Measurements from ENCODE around the gene INO80. TPM values are rescaled to one million over a fixed set of nuclear protein-coding genes. Genes with fewer than 3 reads are reported as not detected.

INO80 gene
- total RNA-seq, 1 experiment from 2014 or later = 33.8 TPM

- POLR2A ChIA-PET = interaction anchor here (1.1 to 2.0 kb wide), 2 partner anchors 8 to 10 kb away, joined by 5 read pairs; partner anchors contain the start of gene INO80
- Mint-ChIP-seq H3K4me1 (ENCODE audit: insufficient read depth, unreplicated experiment) (peaks cover 5% of the 10 kb centered on the region), H3K9me3 (ENCODE audit: unreplicated experiment) (no peaks in the 10 kb centered on the region), H3K4me3 (ENCODE audit: unreplicated experiment) (no peak overlapping the region), H3K27ac (ENCODE audit: low read depth, unreplicated experiment) (no peak overlapping the region), H3K27me3 (ENCODE audit: insufficient read depth, unreplicated experiment) (no peaks in the 10 kb centered on the region), H3K36me3 (ENCODE audit: insufficient read depth, unreplicated experiment) (peaks cover 29% of the 10 kb centered on the region)
- no TSS peak for BruUV-seq (replicated peaks)
- intact Hi-C loops (cut with micrococcal nuclease) = no loop called here
- DNase-seq (ENCODE audit: unreplicated experiment) = no peak
- no peak for TF ChIP-seq CTCF (IDR thresholded peaks at IDR 0.05; ENCODE audit: unreplicated experiment)
- CTCF ChIA-PET = interaction anchor here (0.6 kb wide), 1 partner anchor 196 kb away, joined by 4 read pairs; no protein-coding TSS in a partner anchor
Observed at GRCh38 chr15:41105348-41106334, 10.4 kb downstream of the INO80 start.

DNA sequence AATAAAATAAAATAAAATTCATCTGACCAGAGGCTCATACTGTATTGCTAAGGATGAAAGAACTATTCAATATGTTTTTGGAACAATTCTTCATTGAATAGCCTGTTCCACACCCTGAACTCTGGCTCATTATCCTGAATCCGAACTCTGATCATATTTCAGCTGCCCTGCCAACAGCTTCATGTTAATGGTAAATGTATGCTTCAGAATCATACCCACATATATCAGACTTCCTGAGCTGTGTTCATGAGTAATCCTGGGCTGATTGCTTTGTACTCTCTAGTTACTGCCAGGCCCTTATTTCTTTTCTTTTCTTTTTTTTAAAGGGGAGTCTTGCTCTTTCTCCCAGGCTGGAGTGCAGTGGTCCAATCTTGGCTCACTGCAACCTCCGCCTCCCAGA, 11.8 kb downstream of the INO80 start:
- Mint-ChIP-seq H3K4me3 (ENCODE audit: unreplicated experiment) (no peak overlapping the region), H3K9me3 (ENCODE audit: unreplicated experiment) (no peaks in the 10 kb centered on the region), H3K27ac (ENCODE audit: low read depth, unreplicated experiment) (no peak overlapping the region), H3K36me3 (ENCODE audit: insufficient read depth, unreplicated experiment) (peaks cover 36% of the 10 kb centered on the region), H3K27me3 (ENCODE audit: insufficient read depth, unreplicated experiment) (no peaks in the 10 kb centered on the region), H3K4me1 (ENCODE audit: insufficient read depth, unreplicated experiment) (peaks cover 5% of the 10 kb centered on the region)
- ChIA-PET POLR2A (no interaction called here), CTCF (interaction anchor here (1.5 kb wide), 1 partner anchor 11 kb away, joined by 3 read pairs; no protein-coding TSS in a partner anchor)
- no TSS peak for BruUV-seq (replicated peaks)
- intact Hi-C loops (cut with micrococcal nuclease) = no loop called here
- peak; percentile 18 for DNase-seq (ENCODE audit: unreplicated experiment)
- no peak for TF ChIP-seq CTCF (IDR thresholded peaks at IDR 0.05; ENCODE audit: unreplicated experiment)

DNA sequence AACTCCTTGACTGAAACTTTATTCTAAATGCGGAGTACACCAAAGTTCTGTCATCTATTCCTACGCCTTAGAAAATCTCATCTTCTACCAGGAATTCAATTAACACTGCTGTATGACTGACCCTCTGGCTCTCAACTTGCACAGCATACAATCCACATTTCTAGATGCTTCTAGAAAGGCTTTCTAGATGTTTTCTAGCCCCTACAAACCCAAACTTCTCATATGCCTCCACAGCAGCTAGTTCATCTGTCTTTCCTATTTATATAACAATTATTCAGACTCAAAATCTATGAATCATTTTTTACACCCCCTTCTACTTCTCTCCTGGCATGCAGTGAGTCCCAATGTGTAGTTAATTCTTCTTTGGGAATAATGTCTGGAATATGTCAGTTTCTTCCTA, 13.2 kb downstream of the INO80 start:
- Mint-ChIP-seq H3K36me3 (ENCODE audit: insufficient read depth, unreplicated experiment) (peaks cover 30% of the 10 kb centered on the region), H3K4me3 (ENCODE audit: unreplicated experiment) (no peak overlapping the region), H3K4me1 (ENCODE audit: insufficient read depth, unreplicated experiment) (peaks cover 5% of the 10 kb centered on the region), H3K27me3 (ENCODE audit: insufficient read depth, unreplicated experiment) (no peaks in the 10 kb centered on the region), H3K27ac (ENCODE audit: low read depth, unreplicated experiment) (peak overlapping the region; percentile 2), H3K9me3 (ENCODE audit: unreplicated experiment) (no peaks in the 10 kb centered on the region)
- no peak for TF ChIP-seq CTCF (IDR thresholded peaks at IDR 0.05; ENCODE audit: unreplicated experiment)
- no peak for DNase-seq (ENCODE audit: unreplicated experiment)
- BruUV-seq (replicated peaks) = no TSS peak
- ChIA-PET POLR2A (no interaction called here), CTCF (no interaction called here)
- intact Hi-C loops (cut with micrococcal nuclease) = no loop called here

DNA sequence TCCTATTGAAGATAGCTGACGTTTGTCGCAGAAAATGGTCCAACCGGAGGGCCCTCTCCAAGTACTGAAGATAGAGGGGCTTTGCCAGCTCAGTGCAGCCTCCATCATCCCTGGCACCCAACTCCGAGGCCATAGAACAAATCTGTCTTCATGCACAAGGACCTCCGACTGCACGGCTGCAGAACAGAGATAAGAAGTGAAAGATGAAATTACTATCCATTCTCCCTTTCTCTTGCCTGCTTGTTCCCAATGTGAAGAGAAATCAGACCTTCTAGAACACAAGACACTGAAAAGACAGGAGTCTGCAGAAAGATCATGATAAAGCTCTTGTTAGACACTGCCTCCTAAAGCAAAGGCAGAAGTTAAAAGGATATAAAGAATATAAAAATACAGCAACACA, 19.9 kb downstream of the INO80 start:
- ChIA-PET POLR2A (interaction anchor here (0.6 kb wide), 1 partner anchor 19 kb away, joined by 4 read pairs; no protein-coding TSS in a partner anchor), CTCF (interaction anchor here (0.6 kb wide), 1 partner anchor 18 kb away, joined by 6 read pairs; no protein-coding TSS in a partner anchor)
- H3K36me3 Mint-ChIP-seq (ENCODE audit: insufficient read depth, unreplicated experiment) = peaks cover 77% of the 10 kb centered on the region
- no peaks in the 10 kb centered on the region for H3K9me3 Mint-ChIP-seq (ENCODE audit: unreplicated experiment)
- no peak for DNase-seq (ENCODE audit: unreplicated experiment)
- no peaks in the 10 kb centered on the region for H3K27me3 Mint-ChIP-seq (ENCODE audit: insufficient read depth, unreplicated experiment)
- H3K4me3 Mint-ChIP-seq (ENCODE audit: unreplicated experiment) = no peak overlapping the region
- H3K27ac Mint-ChIP-seq (ENCODE audit: low read depth, unreplicated experiment) = no peak overlapping the region
- TF ChIP-seq CTCF (IDR thresholded peaks at IDR 0.05; ENCODE audit: unreplicated experiment) = no peak
- H3K4me1 Mint-ChIP-seq (ENCODE audit: insufficient read depth, unreplicated experiment) = no peaks in the 10 kb centered on the region
- intact Hi-C loops (cut with micrococcal nuclease) = no loop called here
- no TSS peak for BruUV-seq (replicated peaks)

Measured in MCF 10A (cell line).